GM19023 (cell line): ENCODE measurements around the gene TRDMT1.

Experiments
- ATAC-seq: cut with Tn5 transposase; IDR thresholded peaks from one replicate; pipeline ENCODE4 v1.9.1; 2021; ENCODE audit warnings: mild to moderate bottlenecking, moderate library complexity; ENCODE audit not compliant: unreplicated experiment

The TRDMT1 gene

DNA sequence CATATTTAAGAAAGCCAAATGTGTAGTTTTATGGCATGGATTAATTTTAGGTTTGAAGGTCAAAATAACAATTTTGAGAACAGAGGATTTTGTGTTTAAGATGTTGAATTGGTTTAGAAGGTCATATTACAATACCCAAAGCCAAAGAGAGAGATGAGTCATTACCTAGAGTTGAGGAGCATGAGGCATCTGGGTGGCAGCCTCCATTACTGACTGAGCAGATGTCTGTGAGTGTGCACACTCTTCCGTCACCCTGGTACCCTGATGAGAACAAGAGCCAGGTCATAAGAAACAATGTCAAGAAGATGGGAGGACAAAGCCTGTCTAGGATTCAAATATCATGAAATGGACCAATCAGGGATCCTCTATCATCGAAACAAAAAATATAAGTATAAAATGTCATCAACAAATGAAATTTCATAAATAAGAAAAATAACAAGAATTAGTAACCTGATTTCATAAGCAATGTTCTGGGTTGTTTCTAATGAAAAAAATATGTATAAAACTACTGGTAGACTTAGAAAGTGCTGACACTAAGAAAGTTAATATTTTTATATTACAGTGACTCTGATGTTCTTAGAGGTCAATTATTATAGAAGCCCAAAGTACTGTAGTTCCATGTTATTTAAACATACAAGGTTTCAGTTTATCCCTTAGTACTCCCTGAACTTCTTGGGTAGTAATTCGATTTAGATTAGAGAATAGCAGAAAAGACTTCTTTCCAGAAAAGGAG, 91.8 kb downstream of the TRDMT1 start:
- no peak for ATAC-seq

DNA sequence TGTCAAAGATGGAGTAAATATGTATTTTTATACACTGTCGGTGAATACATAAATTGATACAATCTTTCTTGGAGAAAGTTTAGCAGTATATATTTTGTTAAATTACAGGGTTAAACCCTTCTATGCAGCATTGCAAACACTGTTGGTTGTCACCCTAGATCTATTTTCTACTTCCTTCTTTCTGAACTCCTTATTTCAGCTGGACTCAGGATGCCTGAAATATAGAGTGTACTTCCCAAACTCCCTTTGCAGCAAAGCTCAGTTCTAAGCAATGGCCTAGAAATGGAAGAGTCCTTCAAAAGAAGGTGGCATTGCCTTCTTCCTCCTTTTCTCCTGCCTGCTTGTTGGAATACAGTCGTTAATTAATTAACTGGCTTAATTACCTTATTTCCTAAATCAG, 92.4 kb downstream of the TRDMT1 start:
- ATAC-seq, result no peak

DNA sequence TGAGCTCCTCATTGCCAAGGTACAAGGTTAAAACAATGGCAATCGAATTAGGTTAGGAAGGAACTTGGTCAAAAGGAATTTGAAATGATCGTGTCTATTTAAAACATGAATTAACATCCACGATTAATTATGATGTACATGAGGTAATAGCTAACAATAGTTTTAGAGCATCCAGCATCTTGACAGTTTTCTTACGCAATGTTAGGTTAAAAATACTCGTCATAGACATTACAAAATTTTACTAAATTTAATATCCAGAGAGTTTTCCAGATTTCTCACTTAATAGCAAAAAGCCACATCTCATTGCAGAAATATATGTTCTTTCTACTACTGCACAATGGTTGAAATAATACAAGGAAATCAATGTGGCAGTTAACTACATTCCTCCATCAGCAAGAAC, 94.5 kb downstream of the TRDMT1 start:
- ATAC-seq, result no peak

DNA sequence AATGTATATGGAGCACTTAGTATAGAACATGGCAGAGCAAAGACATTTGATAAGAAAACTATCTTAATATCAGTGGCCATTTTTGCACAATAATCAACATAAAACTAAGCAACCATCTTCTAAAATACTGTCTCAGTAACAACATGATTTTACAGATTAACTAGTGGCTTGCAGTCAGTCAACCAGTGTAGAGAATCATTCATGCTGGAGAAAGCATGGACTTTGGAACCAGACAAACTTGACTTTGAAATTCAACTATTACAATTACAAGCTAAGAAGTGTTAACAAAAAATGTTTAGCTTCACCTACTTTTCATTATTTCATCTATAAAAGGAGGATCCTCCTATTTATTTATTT, 99.6 kb downstream of the TRDMT1 start:
- no peak for ATAC-seq

DNA sequence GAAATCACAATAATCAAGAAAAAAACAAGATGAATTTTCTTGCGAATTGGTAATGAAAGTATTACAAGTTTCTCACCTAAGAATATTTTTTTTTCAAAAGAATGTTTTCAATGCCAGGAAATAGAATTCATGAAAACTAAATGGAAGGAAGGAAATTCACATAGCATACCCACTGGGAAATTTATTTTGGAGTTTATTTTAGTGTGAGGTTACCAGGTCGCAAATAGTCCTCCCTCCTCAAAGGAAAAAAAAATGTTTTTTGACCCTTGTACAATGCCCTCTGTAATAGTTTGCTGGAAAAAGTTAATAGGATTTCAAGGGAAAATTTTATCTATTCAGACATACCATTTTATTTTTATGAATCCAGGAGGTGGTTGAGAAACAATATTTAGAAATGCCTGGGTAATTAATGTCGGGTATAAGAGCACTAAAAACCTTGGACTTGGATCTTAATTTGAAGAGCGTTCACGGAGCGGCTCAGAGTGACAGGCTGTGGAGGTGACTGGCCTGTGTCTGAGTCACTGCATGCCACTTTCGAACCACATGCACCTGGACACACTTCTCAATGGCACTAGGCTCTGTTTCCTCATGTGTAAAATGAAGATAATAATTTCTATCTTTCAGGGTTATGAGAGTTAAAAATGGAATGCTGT, 100.1 kb downstream of the TRDMT1 start:
- no peak for ATAC-seq

DNA sequence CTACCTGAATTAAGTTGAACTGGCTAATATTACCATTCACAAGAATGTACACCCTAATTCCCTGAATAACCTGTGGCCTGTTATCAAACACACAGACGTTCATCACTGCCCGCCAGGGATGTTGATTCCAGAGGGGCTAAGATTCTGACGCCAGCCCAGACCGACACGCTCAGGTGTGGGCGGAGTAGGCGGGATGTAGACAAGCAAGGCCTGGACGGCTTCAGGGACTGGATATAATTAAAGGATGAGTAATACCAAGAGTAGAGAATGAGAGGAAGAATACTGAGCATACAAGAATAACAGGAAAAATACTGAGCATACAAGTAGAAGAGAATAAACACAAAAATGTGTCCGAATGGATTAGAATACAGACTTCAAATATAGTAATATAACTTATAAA, 100.9 kb downstream of the TRDMT1 start:
- no peak for ATAC-seq

DNA sequence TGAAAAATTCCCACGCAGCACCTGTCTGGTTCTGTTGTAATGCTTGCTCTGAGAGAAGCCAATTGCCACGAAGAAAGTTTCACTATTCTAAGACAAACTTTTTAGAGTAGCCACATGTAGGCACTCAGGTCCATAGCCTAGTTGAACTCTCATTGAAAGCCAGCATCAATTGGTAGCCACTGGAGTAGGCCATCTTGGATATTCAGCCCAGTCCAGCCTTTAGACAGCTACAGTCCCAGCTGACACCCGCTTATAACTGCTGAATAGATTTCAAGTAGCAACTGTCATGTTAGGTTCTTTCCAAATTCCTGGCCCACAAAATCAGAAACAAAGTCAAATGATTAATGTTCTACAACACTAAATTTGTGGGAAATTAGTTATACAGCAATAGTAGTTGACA, 103.5 kb downstream of the TRDMT1 start:
- ATAC-seq, result no peak
